ENCODE measurements around the gene MZB1. TPM values are rescaled to one million over a fixed set of nuclear protein-coding genes. Genes with fewer than 3 reads are reported as not detected.
"Not testable (repeated sequence)": the region's sequence is repeated elsewhere in the genome, so short reads cannot be mapped to it uniquely, and the experiment has no call there.

Gene MZB1
- total RNA-seq, 1 donor from 2014 or later: 53.6 TPM

- Mint-ChIP-seq H3K27ac (no peak overlapping the region), H3K36me3 (ENCODE audit: low read depth) (peaks cover 30% of the 10 kb centered on the region), H3K4me1 (ENCODE audit: low read depth) (peaks cover 22% of the 10 kb centered on the region), H3K27me3 (ENCODE audit: low read depth) (no peaks in the 10 kb centered on the region), H3K9me3 (no peaks in the 10 kb centered on the region), H3K4me3 (ENCODE audit: low read depth) (no peak overlapping the region)
- intact Hi-C loops (cut with micrococcal nuclease): no loop called here
- no peak for DNase-seq (ENCODE audit: low spot score)
Measured at GRCh38 chr5:139374909-139375308, 14.8 kb downstream of the MZB1 start.

GRCh38 chr5:139371482-139372435 lies 18.0 kb downstream of the MZB1 start:
- H3K27ac Mint-ChIP-seq: peak overlapping the region; percentile 18
- H3K9me3 Mint-ChIP-seq: no peaks in the 10 kb centered on the region
- intact Hi-C loops (cut with micrococcal nuclease): no loop called here
- peaks cover 13% of the 10 kb centered on the region for H3K4me1 Mint-ChIP-seq (ENCODE audit: low read depth)
- H3K4me3 Mint-ChIP-seq (ENCODE audit: low read depth): no peak overlapping the region
- no peak for DNase-seq (ENCODE audit: low spot score)
- H3K27me3 Mint-ChIP-seq (ENCODE audit: low read depth): no peaks in the 10 kb centered on the region
- H3K36me3 Mint-ChIP-seq (ENCODE audit: low read depth): peaks cover 36% of the 10 kb centered on the region

- intact Hi-C loops (cut with micrococcal nuclease): no loop called here
- Mint-ChIP-seq H3K27ac (no peak overlapping the region), H3K27me3 (ENCODE audit: low read depth) (no peaks in the 10 kb centered on the region), H3K4me3 (ENCODE audit: low read depth) (no peak overlapping the region), H3K36me3 (ENCODE audit: low read depth) (peaks cover 52% of the 10 kb centered on the region), H3K4me1 (ENCODE audit: low read depth) (peaks cover 13% of the 10 kb centered on the region), H3K9me3 (no peaks in the 10 kb centered on the region)
- DNase-seq (ENCODE audit: low spot score): no peak
Measured at GRCh38 chr5:139369181-139369580, 20.5 kb downstream of the MZB1 start.

GRCh38 chr5:139368613-139369012 lies 21.1 kb downstream of the MZB1 start:
- H3K27ac Mint-ChIP-seq: no peak overlapping the region
- peaks cover 15% of the 10 kb centered on the region for H3K4me1 Mint-ChIP-seq (ENCODE audit: low read depth)
- H3K4me3 Mint-ChIP-seq (ENCODE audit: low read depth): no peak overlapping the region
- H3K9me3 Mint-ChIP-seq: no peaks in the 10 kb centered on the region
- DNase-seq (ENCODE audit: low spot score): no peak
- no peaks in the 10 kb centered on the region for H3K27me3 Mint-ChIP-seq (ENCODE audit: low read depth)
- intact Hi-C loops (cut with micrococcal nuclease): no loop called here
- H3K36me3 Mint-ChIP-seq (ENCODE audit: low read depth): peaks cover 58% of the 10 kb centered on the region

GRCh38 chr5:139364466-139364865 lies 25.2 kb downstream of the MZB1 start:
- Mint-ChIP-seq H3K27ac (no peak overlapping the region), H3K27me3 (ENCODE audit: low read depth) (no peaks in the 10 kb centered on the region), H3K4me3 (ENCODE audit: low read depth) (no peak overlapping the region), H3K4me1 (ENCODE audit: low read depth) (peaks cover 4% of the 10 kb centered on the region), H3K9me3 (no peaks in the 10 kb centered on the region), H3K36me3 (ENCODE audit: low read depth) (peaks cover 59% of the 10 kb centered on the region)
- intact Hi-C loops (cut with micrococcal nuclease): no loop called here
- no peak for DNase-seq (ENCODE audit: low spot score)

GRCh38 chr5:139363937-139364336 lies 25.8 kb downstream of the MZB1 start:
- H3K9me3 Mint-ChIP-seq: no peaks in the 10 kb centered on the region
- H3K36me3 Mint-ChIP-seq (ENCODE audit: low read depth): peaks cover 55% of the 10 kb centered on the region
- H3K4me3 Mint-ChIP-seq (ENCODE audit: low read depth): no peak overlapping the region
- peak overlapping the region; percentile 46 for H3K27ac Mint-ChIP-seq
- H3K4me1 Mint-ChIP-seq (ENCODE audit: low read depth): peaks cover 4% of the 10 kb centered on the region
- intact Hi-C loops (cut with micrococcal nuclease): no loop called here
- H3K27me3 Mint-ChIP-seq (ENCODE audit: low read depth): no peaks in the 10 kb centered on the region
- DNase-seq (ENCODE audit: low spot score): no peak

- H3K27me3 Mint-ChIP-seq (ENCODE audit: low read depth): no peaks in the 10 kb centered on the region
- peaks cover 4% of the 10 kb centered on the region for H3K4me1 Mint-ChIP-seq (ENCODE audit: low read depth)
- intact Hi-C loops (cut with micrococcal nuclease): no loop called here
- H3K9me3 Mint-ChIP-seq: no peaks in the 10 kb centered on the region
- DNase-seq (ENCODE audit: low spot score): no peak
- peaks cover 64% of the 10 kb centered on the region for H3K36me3 Mint-ChIP-seq (ENCODE audit: low read depth)
- no peak overlapping the region for H3K27ac Mint-ChIP-seq
- no peak overlapping the region for H3K4me3 Mint-ChIP-seq (ENCODE audit: low read depth)
Measured at GRCh38 chr5:139361835-139362429, 27.8 kb downstream of the MZB1 start.

GRCh38 chr5:139360384-139360783 lies 29.3 kb downstream of the MZB1 start:
- intact Hi-C loops (cut with micrococcal nuclease): no loop called here
- Mint-ChIP-seq H3K27me3 (ENCODE audit: low read depth) (no peaks in the 10 kb centered on the region), H3K36me3 (ENCODE audit: low read depth) (peaks cover 55% of the 10 kb centered on the region), H3K4me3 (ENCODE audit: low read depth) (no peak overlapping the region), H3K27ac (no peak overlapping the region), H3K4me1 (ENCODE audit: low read depth) (peaks cover 5% of the 10 kb centered on the region), H3K9me3 (no peaks in the 10 kb centered on the region)
- DNase-seq (ENCODE audit: low spot score): no peak

- no peak overlapping the region for H3K4me3 Mint-ChIP-seq (ENCODE audit: low read depth)
- no peak overlapping the region for H3K27ac Mint-ChIP-seq
- H3K9me3 Mint-ChIP-seq: peaks cover 6% of the 10 kb centered on the region
- peaks cover 2% of the 10 kb centered on the region for H3K4me1 Mint-ChIP-seq (ENCODE audit: low read depth)
- no peaks in the 10 kb centered on the region for H3K27me3 Mint-ChIP-seq (ENCODE audit: low read depth)
- intact Hi-C loops (cut with micrococcal nuclease): no loop called here
- H3K36me3 Mint-ChIP-seq (ENCODE audit: low read depth): peaks cover 53% of the 10 kb centered on the region
- no peak for DNase-seq (ENCODE audit: low spot score)
Measured at GRCh38 chr5:139358064-139358463, 31.6 kb downstream of the MZB1 start.

GRCh38 chr5:139355900-139356299 lies 33.8 kb downstream of the MZB1 start:
- H3K27me3 Mint-ChIP-seq (ENCODE audit: low read depth); intact Hi-C loops (cut with micrococcal nuclease); H3K9me3 Mint-ChIP-seq; H3K4me3 Mint-ChIP-seq (ENCODE audit: low read depth); H3K27ac Mint-ChIP-seq; H3K4me1 Mint-ChIP-seq (ENCODE audit: low read depth); DNase-seq (ENCODE audit: low spot score): not testable (repeated sequence)
- H3K36me3 Mint-ChIP-seq (ENCODE audit: low read depth): peaks cover 52% of the 10 kb centered on the region

- DNase-seq (ENCODE audit: low spot score): no peak
- Mint-ChIP-seq H3K36me3 (ENCODE audit: low read depth) (peaks cover 45% of the 10 kb centered on the region), H3K27ac (no peak overlapping the region), H3K4me3 (ENCODE audit: low read depth) (no peak overlapping the region), H3K27me3 (ENCODE audit: low read depth) (no peaks in the 10 kb centered on the region), H3K4me1 (ENCODE audit: low read depth) (peaks cover 3% of the 10 kb centered on the region), H3K9me3 (peaks cover 6% of the 10 kb centered on the region)
- intact Hi-C loops (cut with micrococcal nuclease): no loop called here
Measured at GRCh38 chr5:139354186-139354585, 35.5 kb downstream of the MZB1 start.

GRCh38 chr5:139347863-139348262 lies 41.9 kb downstream of the MZB1 start:
- H3K9me3 Mint-ChIP-seq; intact Hi-C loops (cut with micrococcal nuclease); DNase-seq (ENCODE audit: low spot score); H3K4me3 Mint-ChIP-seq (ENCODE audit: low read depth); H3K27me3 Mint-ChIP-seq (ENCODE audit: low read depth); H3K27ac Mint-ChIP-seq: not testable (repeated sequence)
- H3K4me1 Mint-ChIP-seq (ENCODE audit: low read depth): peaks cover 24% of the 10 kb centered on the region
- peaks cover 39% of the 10 kb centered on the region for H3K36me3 Mint-ChIP-seq (ENCODE audit: low read depth)

- H3K27me3 Mint-ChIP-seq (ENCODE audit: low read depth); H3K9me3 Mint-ChIP-seq; H3K4me3 Mint-ChIP-seq (ENCODE audit: low read depth); DNase-seq (ENCODE audit: low spot score); H3K27ac Mint-ChIP-seq; intact Hi-C loops (cut with micrococcal nuclease): not testable (repeated sequence)
- H3K4me1 Mint-ChIP-seq (ENCODE audit: low read depth): peaks cover 32% of the 10 kb centered on the region
- H3K36me3 Mint-ChIP-seq (ENCODE audit: low read depth): peaks cover 30% of the 10 kb centered on the region
Measured at GRCh38 chr5:139345442-139345841, 44.3 kb downstream of the MZB1 start.

Data from activated T-helper 2 cell treated with anti-CD3 and anti-CD28 coated beads, Interferon-gamma antibody, Interleukin-2, Interleukin-4, amounts not matched to agents 10 μg/mL and 5 μg/mL and 100 μg/mL, durations not matched to agents 14 hours and 24 hours and 36 hours (primary cell).